Measurements from ENCODE around the gene SH3RF1. TPM values are rescaled to one million over a fixed set of nuclear protein-coding genes. Genes with fewer than 3 reads are reported as not detected.

SH3RF1 gene
- total RNA-seq, 1 experiment from 2014 or later = 15.3 TPM

GRCh38 chr4:169200361-169201030 is 70.3 kb downstream of the SH3RF1 start:
- DNase-seq = no peak
- Histone ChIP-seq H3K23ac (ENCODE audit: insufficient read length, low read depth, low read length) (no peak overlapping the region), H3K4ac (ENCODE audit: low read depth, low read length) (no peak overlapping the region), H3K4me1 (ENCODE audit: insufficient read depth, low read length) (no peaks in the 10 kb centered on the region), H3K79me2 (ENCODE audit: insufficient read depth, low read length) (no peaks in the 10 kb centered on the region; the same call in 1 of the 2 replicates), H4K91ac (ENCODE audit: insufficient read length, low read depth, low read length) (no peak overlapping the region), H2AK5ac (ENCODE audit: insufficient read length, low read length) (no peak overlapping the region), H3K9ac (ENCODE audit: extremely low read depth, insufficient read length, low read length) (no peak overlapping the region), H4K5ac (ENCODE audit: insufficient read length, low read depth, low read length) (no peak overlapping the region), H3K14ac (ENCODE audit: insufficient read depth, low read length) (no peak overlapping the region), H2BK12ac (ENCODE audit: insufficient read length, low read depth, low read length) (no peak overlapping the region), H2BK15ac (ENCODE audit: low read depth, low read length) (no peak overlapping the region), H4K20me1 (ENCODE audit: control insufficient read depth, insufficient read depth, insufficient read length) (no peaks in the 10 kb centered on the region), H2BK20ac (ENCODE audit: low read depth, low read length, poor library complexity, severe bottlenecking) (no peak overlapping the region), H2AFZ (ENCODE audit: low read length) (no peak overlapping the region), H3K9me3 (ENCODE audit: control insufficient read depth, low read depth, low read length) (no peaks in the 10 kb centered on the region), H3T11ph (ENCODE audit: low read length) (no peak overlapping the region), H3K27me3 (ENCODE audit: insufficient read depth, low read length) (no peaks in the 10 kb centered on the region), H3K18ac (ENCODE audit: insufficient read length, low read depth, low read length) (no peak overlapping the region), H3K4me2 (ENCODE audit: insufficient read depth, insufficient read length, low read length) (no peak overlapping the region), H3K27ac (ENCODE audit: insufficient read length, low read depth, low read length) (no peak overlapping the region), H2BK120ac (ENCODE audit: low read depth, low read length, poor library complexity, severe bottlenecking) (no peak overlapping the region), H4K8ac (replicated peaks; ENCODE audit: insufficient read length, low read depth, low read length) (no peak overlapping the region), H3K56ac (ENCODE audit: insufficient read length, low read depth, low read length) (no peak overlapping the region), H2BK5ac (ENCODE audit: insufficient read length, low read length) (no peak overlapping the region), H3K23me2 (ENCODE audit: insufficient read length, low read depth, low read length, poor library complexity, severe bottlenecking) (no peaks in the 10 kb centered on the region), H3K79me1 (ENCODE audit: insufficient read depth, low read depth, low read length, poor library complexity, severe bottlenecking) (no peaks in the 10 kb centered on the region)
- no CpG with 5 or more reads among the region's 4 CpGs for WGBS (ENCODE audit: extremely low coverage, insufficient read length, low lambda C conversion rate)
- Mint-ChIP-seq H3K27ac (no peak overlapping the region), H3K27me3 (ENCODE audit: low read depth) (no peaks in the 10 kb centered on the region), H3K9me3 (no peaks in the 10 kb centered on the region; a peak in 1 of 5 replicates), H3K4me1 (peaks cover 12 to 21% of the 10 kb centered on the region in 2 experiments), H3K36me3 (ENCODE audit: insufficient read depth in 1 of 3, low read depth in 3 of 3) (no peaks in the 10 kb centered on the region; a peak in 2 of 7 replicates), H3K4me3 (no peak overlapping the region)
- TF ChIP-seq CTCF (conservative IDR thresholded peaks at IDR 0.05) = no peak

Measured in H9 (cell line).